Heart left ventricle (tissue), 13 donors: ENCODE results near the gene DDT.
"Not testable (repeated sequence)": the region's sequence is repeated elsewhere in the genome, so short reads cannot be mapped to it uniquely, and the experiment has no call there.

Experiments used
- POLR2A ChIP-seq, 2 donors: fragments of 450-650 bp; IDR thresholded peaks; one replicate each; pipeline ENCODE4 v1.6.1; 2017; ENCODE audit warnings: antibody characterized with exemption in 2 of 2, mild to moderate bottlenecking in 2 of 2, moderate library complexity in 2 of 2
- TF ChIP-seq, protein P1 (sequence below), 12 donors: fragments of 200-600 bp; sonication (generic) in 4 of 12; IDR thresholded peaks; one replicate each; pipeline versions ENCODE4 v1.5.0 to v1.8.0; 2018 to 2022; ENCODE audit warnings: antibody characterized with exemption in 12 of 12, mild to moderate bottlenecking in 5 of 12
- donor health status: ischemic (EF 13 %, LVEDD 7.1; RV severe dilation, severe dysfunction).
- donor health status: DM: no; HTN: yes; CAD: no.
- donor health status: DM: no; HTN: no; CAD: no.
- donor health status: ischemic (EF 25% LVEDD 6.9; RV normal size, moderate dysfunction).
- donor health status: ischemic (EF 25% LVEDD 5.7; RV mildly dilated, moderate dysfunction).
- donor health status: ischemic (EF 35%, LVEDD 5.7; RV mildly dilated, moderate dysfunction).
- donor health status: nonischemic (EF 11% LVEDD 7.7; RV severe dilation, severe dysfunction).
- donor health status: DM: yes; HTN: yes; CAD: no.
- donor health status: PGD.
- donor health status: ischemic (EF 29% LVEDD 5.4; RV normal size, mild dysfunction).
- donor health status: nonischemic (EF 23%, LVEDD 6.1; RV moderate dilation, normal function).

DNA sequence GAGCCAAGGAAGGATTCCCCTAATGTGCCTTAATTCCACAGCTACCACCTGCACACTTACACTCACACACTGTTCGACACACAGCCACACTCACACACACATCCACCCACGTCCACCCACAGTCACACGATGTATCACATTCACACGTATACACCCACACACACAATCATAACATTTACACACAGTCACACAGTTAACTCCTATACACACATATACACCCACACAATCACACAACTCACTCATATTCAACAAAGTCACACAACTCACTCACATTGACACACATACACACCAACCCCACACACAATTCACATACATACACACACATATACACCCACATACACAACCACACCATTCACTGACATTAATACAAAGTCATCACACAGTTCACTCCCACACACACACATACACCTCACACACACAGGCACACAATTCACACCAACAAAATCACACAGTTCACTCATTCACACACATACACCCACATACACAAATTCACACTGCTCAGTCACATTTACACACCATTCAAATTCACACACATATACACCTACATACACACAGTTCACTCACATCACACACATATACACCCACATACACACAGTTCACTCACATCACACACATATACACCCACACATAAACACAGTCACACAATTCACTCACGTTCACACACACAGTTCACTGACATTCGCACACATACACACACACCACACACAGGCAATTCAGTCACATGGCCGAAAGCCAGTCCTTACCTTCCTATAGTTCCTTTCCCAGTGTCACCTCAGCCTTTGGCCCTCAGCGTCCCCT is 19.8 kb downstream of the DDT start:
- not testable (repeated sequence) for TF ChIP-seq POLR2A (IDR thresholded peaks at IDR 0.05)
- TF ChIP-seq, protein P1, sequence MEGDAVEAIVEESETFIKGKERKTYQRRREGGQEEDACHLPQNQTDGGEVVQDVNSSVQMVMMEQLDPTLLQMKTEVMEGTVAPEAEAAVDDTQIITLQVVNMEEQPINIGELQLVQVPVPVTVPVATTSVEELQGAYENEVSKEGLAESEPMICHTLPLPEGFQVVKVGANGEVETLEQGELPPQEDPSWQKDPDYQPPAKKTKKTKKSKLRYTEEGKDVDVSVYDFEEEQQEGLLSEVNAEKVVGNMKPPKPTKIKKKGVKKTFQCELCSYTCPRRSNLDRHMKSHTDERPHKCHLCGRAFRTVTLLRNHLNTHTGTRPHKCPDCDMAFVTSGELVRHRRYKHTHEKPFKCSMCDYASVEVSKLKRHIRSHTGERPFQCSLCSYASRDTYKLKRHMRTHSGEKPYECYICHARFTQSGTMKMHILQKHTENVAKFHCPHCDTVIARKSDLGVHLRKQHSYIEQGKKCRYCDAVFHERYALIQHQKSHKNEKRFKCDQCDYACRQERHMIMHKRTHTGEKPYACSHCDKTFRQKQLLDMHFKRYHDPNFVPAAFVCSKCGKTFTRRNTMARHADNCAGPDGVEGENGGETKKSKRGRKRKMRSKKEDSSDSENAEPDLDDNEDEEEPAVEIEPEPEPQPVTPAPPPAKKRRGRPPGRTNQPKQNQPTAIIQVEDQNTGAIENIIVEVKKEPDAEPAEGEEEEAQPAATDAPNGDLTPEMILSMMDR (IDR thresholded peaks at IDR 0.05) = not testable (repeated sequence)
